Keratinocyte (primary cell): ENCODE results near the gene TOX2.

ENCODE experiments used
- EZH2 ChIP-seq: IDR thresholded peaks from one replicate; pipeline ENCODE4 v1.6.1; 2012; ENCODE audit warnings: inconsistent platforms, mild to moderate bottlenecking, low read length, moderate library complexity
- TF ChIP-seq, protein P1 (sequence below), 3 experiments: IDR thresholded peaks in 1 of 3; conservative IDR thresholded peaks in 1 of 3; optimal IDR thresholded peaks in 1 of 3; 2 replicates in 2 of 3; 3 replicates in 1 of 3; pipeline versions ENCODE3 to v1.5.1; 2011; ENCODE audit warnings: low read length in 3 of 3, mild to moderate bottlenecking in 3 of 3, moderate library complexity in 2 of 3, control low read depth in 1 of 3, inconsistent platforms in 1 of 3; ENCODE audit not compliant: insufficient read depth in 2 of 3; ENCODE audit errors: extremely low read depth in 1 of 3

DNA sequence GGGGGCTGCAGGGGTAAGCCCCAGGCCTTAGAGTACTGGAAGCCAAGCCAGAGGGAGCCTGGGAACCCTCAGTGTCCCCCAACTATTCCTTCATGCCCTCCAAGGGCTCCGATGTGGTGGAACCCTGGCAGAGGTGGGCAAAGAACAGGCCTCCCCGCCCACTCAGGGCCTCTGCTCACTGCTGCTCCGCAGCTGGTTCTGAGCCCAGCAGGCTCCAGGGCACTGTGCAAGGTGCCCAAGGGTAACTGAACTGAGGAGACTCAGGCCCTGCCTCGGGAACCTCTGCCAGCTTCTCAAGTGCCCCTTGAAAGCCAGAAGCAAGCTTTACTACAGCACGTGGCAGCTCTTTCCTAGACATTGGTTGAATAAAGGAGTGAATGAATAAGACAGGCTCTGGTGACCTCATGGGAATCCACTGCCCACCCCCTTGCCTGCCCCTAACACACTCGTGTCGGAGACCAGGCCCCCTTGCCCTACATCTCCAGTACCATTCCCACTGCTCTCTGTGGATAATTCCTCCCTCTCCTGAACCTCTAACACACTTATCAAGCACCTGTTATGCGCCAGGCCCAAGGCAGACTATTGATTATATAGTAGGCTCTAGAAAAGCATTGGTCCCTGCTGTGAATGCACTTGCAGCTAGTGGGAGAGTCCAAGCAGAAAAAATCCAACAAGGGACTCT is 55.0 kb downstream of the TOX2 start:
- TF ChIP-seq, protein P1, sequence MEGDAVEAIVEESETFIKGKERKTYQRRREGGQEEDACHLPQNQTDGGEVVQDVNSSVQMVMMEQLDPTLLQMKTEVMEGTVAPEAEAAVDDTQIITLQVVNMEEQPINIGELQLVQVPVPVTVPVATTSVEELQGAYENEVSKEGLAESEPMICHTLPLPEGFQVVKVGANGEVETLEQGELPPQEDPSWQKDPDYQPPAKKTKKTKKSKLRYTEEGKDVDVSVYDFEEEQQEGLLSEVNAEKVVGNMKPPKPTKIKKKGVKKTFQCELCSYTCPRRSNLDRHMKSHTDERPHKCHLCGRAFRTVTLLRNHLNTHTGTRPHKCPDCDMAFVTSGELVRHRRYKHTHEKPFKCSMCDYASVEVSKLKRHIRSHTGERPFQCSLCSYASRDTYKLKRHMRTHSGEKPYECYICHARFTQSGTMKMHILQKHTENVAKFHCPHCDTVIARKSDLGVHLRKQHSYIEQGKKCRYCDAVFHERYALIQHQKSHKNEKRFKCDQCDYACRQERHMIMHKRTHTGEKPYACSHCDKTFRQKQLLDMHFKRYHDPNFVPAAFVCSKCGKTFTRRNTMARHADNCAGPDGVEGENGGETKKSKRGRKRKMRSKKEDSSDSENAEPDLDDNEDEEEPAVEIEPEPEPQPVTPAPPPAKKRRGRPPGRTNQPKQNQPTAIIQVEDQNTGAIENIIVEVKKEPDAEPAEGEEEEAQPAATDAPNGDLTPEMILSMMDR (optimal IDR thresholded peaks at IDR 0.05 in 1 of 3, IDR thresholded peaks at IDR 0.05 in 1 of 3, conservative IDR thresholded peaks at IDR 0.05 in 1 of 3; ENCODE audit: extremely low read depth in 1 of 3, insufficient read depth in 2 of 3, low read length in 3 of 3): no peak
- no peak for TF ChIP-seq EZH2
